GM12865 (cell line): ENCODE measurements around the gene NOTO.

Experiments
- DNase-seq: peaks from one replicate; pipeline ENCODE4 v3.0.0; 2010; ENCODE audit warnings: low read depth
- H3K4me3 ChIP-seq: 2 replicates; pipeline ENCODE4 v1.5.1; 2011; ENCODE audit warnings: mild to moderate bottlenecking, low read depth, low read length, control low read depth
- CTCF ChIP-seq: IDR thresholded peaks from 2 replicates; pipeline ENCODE4 v1.5.1; 2011; ENCODE audit warnings: low read length, control low read depth, low read depth, inconsistent platforms; ENCODE audit not compliant: insufficient read depth; ENCODE audit errors: missing control alignments

NOTO gene

GRCh38 chr2:73253400-73253799 lies 51.0 kb downstream of the NOTO start:
- DNase-seq: no peak
- no peak overlapping the region for H3K4me3 ChIP-seq
- TF ChIP-seq CTCF: no peak

- no peak for TF ChIP-seq CTCF
- no peak overlapping the region for H3K4me3 ChIP-seq
- no peak for DNase-seq
These were observed 51.5 kb downstream of the NOTO start for GRCh38 chr2:73253901-73254300.

- DNase-seq: no peak
- TF ChIP-seq CTCF: no peak
These were observed 52.1 kb downstream of the NOTO start for GRCh38 chr2:73254343-73255006.

DNA sequence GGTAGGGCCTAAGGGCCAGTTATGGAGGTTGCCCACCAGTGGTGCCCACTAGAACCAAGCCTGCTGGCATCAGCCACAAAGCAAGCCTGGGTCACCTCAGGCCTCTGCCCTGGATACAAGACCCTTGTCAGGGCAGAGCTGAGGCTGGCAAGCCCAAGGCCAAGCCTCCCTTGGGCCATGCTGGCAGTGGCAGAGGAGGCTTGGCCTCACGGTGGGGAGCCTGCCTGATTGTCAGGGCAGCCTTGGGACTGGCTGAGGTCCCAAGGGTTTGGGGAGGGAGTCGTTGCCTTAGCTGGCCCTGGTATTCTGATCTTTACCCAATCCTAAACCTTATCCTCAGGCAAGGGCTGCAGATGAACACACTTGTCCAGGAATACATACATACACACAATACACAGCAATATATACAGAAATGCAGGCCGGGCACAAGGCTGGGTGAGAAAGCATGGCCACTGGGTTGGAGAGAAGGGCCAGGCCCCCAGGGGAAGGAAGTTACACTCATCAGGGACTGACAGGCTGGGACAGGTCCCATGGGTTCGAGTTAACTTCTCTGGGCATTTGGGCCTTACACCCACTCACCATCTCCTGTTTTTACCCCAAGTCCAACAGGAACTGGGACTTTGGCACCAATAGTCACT lies 52.8 kb downstream of the NOTO start:
- no peak overlapping the region for H3K4me3 ChIP-seq
- no peak for TF ChIP-seq CTCF
- DNase-seq: no peak

More at GRCh38 chr2:73254343-73255006, 52.1 kb downstream of the NOTO start:
- no peak overlapping the region for H3K4me3 ChIP-seq

DNA sequence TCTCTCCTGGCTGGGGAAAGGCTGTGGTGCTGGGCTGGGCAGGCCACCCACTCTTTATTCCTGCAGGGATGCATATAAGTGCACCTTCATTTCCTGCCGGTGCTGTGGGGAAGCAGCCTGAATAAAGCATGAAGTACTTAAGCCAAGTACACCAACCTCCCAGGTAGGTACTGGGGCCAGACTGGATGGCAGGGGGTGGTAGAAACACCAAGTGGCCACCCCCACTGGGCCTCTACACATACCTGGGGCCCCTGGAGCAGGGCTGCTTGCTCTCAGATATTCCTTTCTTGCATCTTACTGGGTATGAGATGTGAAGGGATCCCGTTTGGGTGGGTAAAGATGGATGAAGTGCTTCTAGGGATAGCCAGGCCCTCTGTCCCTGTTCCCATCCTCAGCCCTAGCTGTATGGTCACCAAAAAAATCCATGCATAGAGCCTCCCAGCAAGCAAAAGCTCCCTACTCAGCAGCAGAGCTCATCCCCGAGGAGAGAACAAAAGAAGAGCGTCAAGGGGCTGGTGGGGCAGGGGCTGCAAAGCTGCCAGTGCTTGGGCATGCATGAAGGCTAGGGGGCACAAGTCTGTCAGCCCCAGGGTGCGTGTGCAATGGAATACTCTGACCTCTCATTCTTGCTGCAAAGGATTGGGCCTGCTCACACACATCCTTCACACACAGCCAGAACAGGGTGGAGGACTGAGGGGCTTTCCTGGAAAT lies 53.7 kb downstream of the NOTO start:
- no peak overlapping the region for H3K4me3 ChIP-seq
- DNase-seq: no peak
- TF ChIP-seq CTCF: no peak

GRCh38 chr2:73256618-73256922 lies 54.2 kb downstream of the NOTO start:
- no peak for TF ChIP-seq CTCF
- no peak for DNase-seq
- H3K4me3 ChIP-seq: no peak overlapping the region
